Activated CD8-positive, alpha-beta memory T cell treated with anti-CD3 and anti-CD28 coated beads, Interleukin-2, amount 10 ng/mL, durations not matched to agents 7 days and 5 days (primary cell): ENCODE measurements around the gene USP17L5. TPM values are rescaled to one million over a fixed set of nuclear protein-coding genes. Genes with fewer than 3 reads are reported as not detected.

Experiments
- total RNA-seq, 2 experiments: library from RNA; stranded (reverse); gene quantifications; one replicate each; pipeline ENCODE4 v1.2.3, GENCODE V29; 2021

USP17L5 gene
- total RNA-seq, 2 experiments from 2014 or later: not detected

Other genes with a start within 250 kb of the USP17L5 start
- gene FAM90A26, start 169.0 kb upstream of the USP17L5 start, total RNA-seq: not detected
- gene USP17L10, start 128.7 kb upstream of the USP17L5 start, total RNA-seq: not detected
- not detected for gene USP17L11, start 124.0 kb upstream of the USP17L5 start, total RNA-seq
- gene USP17L12, start 119.3 kb upstream of the USP17L5 start, total RNA-seq: not detected
- gene USP17L13, start 114.5 kb upstream of the USP17L5 start, total RNA-seq: not detected
- gene USP17L15, start 105.0 kb upstream of the USP17L5 start, total RNA-seq: not detected
- gene USP17L17, start 95.5 kb upstream of the USP17L5 start, total RNA-seq: not detected
- gene USP17L18, start 90.8 kb upstream of the USP17L5 start, total RNA-seq: not detected
- gene USP17L19, start 86.0 kb upstream of the USP17L5 start, total RNA-seq: not detected
- gene USP17L20, start 81.3 kb upstream of the USP17L5 start, total RNA-seq: not detected
- not detected for gene USP17L21, start 76.5 kb upstream of the USP17L5 start, total RNA-seq
- not detected for gene USP17L22, start 71.8 kb upstream of the USP17L5 start, total RNA-seq
- not detected for gene USP17L24, start 14.2 kb upstream of the USP17L5 start, total RNA-seq
- not detected for gene USP17L25, start 9.5 kb upstream of the USP17L5 start, total RNA-seq
- not detected for gene USP17L26, start 4.7 kb upstream of the USP17L5 start, total RNA-seq
- gene USP17L27, start 4.7 kb downstream of the USP17L5 start, total RNA-seq: not detected
- gene USP17L28, start 9.5 kb downstream of the USP17L5 start, total RNA-seq: not detected
- not detected for gene USP17L29, start 14.2 kb downstream of the USP17L5 start, total RNA-seq
- not detected for gene USP17L30, start 23.7 kb downstream of the USP17L5 start, total RNA-seq
- gene DEFB131A, start 105.0 kb downstream of the USP17L5 start, total RNA-seq: not detected